Ovary (tissue), 3 donors: ENCODE measurements around the gene CHD2.

Experiments used
- CTCF ChIP-seq, 3 donors: fragments of 450-650 bp in 2 of 3; fragments of 200-600 bp in 1 of 3; IDR thresholded peaks; one replicate each; pipeline versions ENCODE4 v1.5.1 to v1.8.0; 2016 to 2022; ENCODE audit warnings: antibody characterized with exemption in 3 of 3, mild to moderate bottlenecking in 1 of 3
- EP300 ChIP-seq: sonication (generic); formaldehyde crosslinking; IDR thresholded peaks from one replicate; pipeline ENCODE4 v1.6.1; 2017; ENCODE audit warnings: antibody characterized with exemption
- POLR2A ChIP-seq: fragments of 450-650 bp; IDR thresholded peaks from one replicate; pipeline ENCODE4 v1.6.1; 2017; ENCODE audit warnings: antibody characterized with exemption, mild to moderate bottlenecking, moderate library complexity
- donor health status: DM: no; HTN: no; CAD: no.

- TF ChIP-seq CTCF (IDR thresholded peaks at IDR 0.05) (no peak), EP300 (no peak), POLR2A (no peak)
These were observed 35.9 kb upstream of the CHD2 start for GRCh38 chr15:92864127-92864814.
